ENCODE results near the gene VSTM5. TPM values are rescaled to one million over a fixed set of nuclear protein-coding genes. Genes with fewer than 3 reads are reported as not detected.

VSTM5 gene, protein sequence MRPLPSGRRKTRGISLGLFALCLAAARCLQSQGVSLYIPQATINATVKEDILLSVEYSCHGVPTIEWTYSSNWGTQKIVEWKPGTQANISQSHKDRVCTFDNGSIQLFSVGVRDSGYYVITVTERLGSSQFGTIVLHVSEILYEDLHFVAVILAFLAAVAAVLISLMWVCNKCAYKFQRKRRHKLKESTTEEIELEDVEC
- total RNA-seq (1 to 10 TPM in 2 of 5 donors, under 1 TPM in 1, not detected in 2; 0.89 to 6.2 (median 1.7) TPM), polyA plus RNA-seq (under 1 TPM; 0.31 to 0.76 (median 0.60) TPM)
- long read RNA-seq, donor 1 = 0 reads
- long read RNA-seq, donor 2 = 0 reads
- long read RNA-seq, donor 3, partial matches to known transcripts = 0 of 2 reads
- long read RNA-seq, donor 3, other reads (novel, unspliced or antisense) = 0 of 2 reads
- long read RNA-seq, donor 4 = 0 reads
- long read RNA-seq, donor 5 = 0 reads
- long read RNA-seq, donor 6 = 0 reads
- long read RNA-seq, donor 7 = 0 reads
- long read RNA-seq, donor 8 = 0 reads
- long read RNA-seq, donor 9 = 0 reads
- long read RNA-seq, donor 10, partial matches to known transcripts = 0 of 1 reads
- long read RNA-seq, donor 10, other reads (novel, unspliced or antisense) = 0 of 1 reads

DNA sequence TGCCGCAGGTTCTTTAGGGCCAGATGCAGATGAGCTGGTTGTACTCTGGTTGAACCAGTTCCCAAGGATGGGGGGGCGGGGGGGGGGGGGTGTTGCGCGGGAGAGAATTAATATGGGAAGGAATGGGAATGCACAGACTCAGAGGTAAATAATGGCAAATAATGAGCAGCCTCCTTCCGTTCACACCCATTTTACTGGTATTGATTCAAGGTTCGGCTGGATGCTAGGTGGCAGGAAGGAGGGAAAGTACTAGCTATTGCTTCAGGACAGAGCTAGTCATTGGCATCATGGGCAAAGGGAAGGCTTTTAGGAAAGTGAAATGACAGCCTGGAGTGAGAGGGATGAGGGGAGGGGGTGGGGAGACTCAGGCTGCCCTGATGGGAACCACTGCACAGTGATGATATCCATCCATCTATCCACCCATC, at the start of gene VSTM5:
Gene VSTM5 (minus strand): TSS at position 25 of the 425 bp plus-strand sequence. CDS start 116 bp downstream, outside the sequence.
- TF ChIP-seq POLR2AphosphoS5 (IDR thresholded peaks at IDR 0.05) (no peak), EP300 (IDR thresholded peaks at IDR 0.05) (no peak), POLR2A (IDR thresholded peaks at IDR 0.05) (no peak)
- TF ChIP-seq, protein P1, sequence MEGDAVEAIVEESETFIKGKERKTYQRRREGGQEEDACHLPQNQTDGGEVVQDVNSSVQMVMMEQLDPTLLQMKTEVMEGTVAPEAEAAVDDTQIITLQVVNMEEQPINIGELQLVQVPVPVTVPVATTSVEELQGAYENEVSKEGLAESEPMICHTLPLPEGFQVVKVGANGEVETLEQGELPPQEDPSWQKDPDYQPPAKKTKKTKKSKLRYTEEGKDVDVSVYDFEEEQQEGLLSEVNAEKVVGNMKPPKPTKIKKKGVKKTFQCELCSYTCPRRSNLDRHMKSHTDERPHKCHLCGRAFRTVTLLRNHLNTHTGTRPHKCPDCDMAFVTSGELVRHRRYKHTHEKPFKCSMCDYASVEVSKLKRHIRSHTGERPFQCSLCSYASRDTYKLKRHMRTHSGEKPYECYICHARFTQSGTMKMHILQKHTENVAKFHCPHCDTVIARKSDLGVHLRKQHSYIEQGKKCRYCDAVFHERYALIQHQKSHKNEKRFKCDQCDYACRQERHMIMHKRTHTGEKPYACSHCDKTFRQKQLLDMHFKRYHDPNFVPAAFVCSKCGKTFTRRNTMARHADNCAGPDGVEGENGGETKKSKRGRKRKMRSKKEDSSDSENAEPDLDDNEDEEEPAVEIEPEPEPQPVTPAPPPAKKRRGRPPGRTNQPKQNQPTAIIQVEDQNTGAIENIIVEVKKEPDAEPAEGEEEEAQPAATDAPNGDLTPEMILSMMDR (IDR thresholded peaks at IDR 0.05) = no peak
- intact Hi-C loops (cut with DNase I; ENCODE audit: low total_unique reads) = no loop called here
- H3K27ac ChIP-seq = peak within 1 kb of the TSS; percentile 68 to 89 (median 86)
- H3K4me1 ChIP-seq = peaks cover 7 to 21% (median 19%) of the 10 kb centered on the region in 4 donors
- no peaks in the 10 kb centered on the region for H3K9me3 ChIP-seq
- H3K4me3 ChIP-seq = peak within 1 kb of the TSS; percentile 53 to 62 (median 60)
- no peak for DNase-seq
- H3K36me3 ChIP-seq = no peaks in the 10 kb centered on the region
- peaks cover 0 to 11% (median 0%) of the 10 kb centered on the region in 3 donors for H3K27me3 ChIP-seq
- 8 to 28% (median 16%) methylated on average over 5 to 6 of the region's 6 CpGs for WGBS, 5 donors

DNA sequence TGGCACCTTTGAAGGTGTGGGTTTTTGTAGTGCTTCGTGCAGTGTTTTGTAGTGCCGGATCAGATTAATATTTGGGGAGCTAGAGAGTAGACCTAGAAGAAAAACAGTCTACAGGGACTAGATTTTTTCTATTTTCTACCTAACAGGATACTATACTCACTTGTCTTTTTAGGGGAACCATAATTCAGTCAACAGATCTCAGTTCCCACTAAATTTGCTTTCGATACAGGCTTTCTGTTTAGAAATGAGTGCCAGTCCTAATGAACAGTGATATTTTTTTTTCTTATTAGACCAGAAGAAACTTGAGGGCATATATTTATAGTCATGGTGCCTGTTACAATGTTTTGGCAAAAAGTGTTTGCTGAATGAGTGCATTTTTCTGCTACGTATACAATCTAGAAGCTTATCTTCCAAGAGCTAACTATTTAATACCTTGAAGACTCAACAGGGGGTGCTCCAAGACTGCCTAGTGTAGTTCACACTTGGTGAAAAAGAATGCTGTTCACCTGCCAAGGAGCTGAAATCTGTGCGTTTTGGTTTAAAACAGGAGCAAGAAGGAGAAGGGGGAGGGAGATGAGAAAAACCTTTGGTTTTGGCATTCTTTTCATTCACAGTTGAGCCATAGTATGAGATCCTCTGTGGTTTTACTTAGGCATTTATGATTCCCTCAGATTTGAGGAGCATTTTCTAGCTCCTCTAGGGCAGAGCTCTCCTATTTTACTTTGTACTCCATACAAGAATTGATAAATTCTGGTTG, 44.9 kb upstream of the VSTM5 start:
- H3K27me3 ChIP-seq = peaks cover 0 to 10% (median 0%) of the 10 kb centered on the region in 3 donors
- DNase-seq = peak in 1 of 2 donors; percentile 83
- H3K9me3 ChIP-seq = peaks cover 0 to 3% (median 0%) of the 10 kb centered on the region in 4 donors
- WGBS, 5 donors = 23 to 35% (median 33%) methylated on average over 5 of the region's 5 CpGs
- peaks cover 0 to 7% (median 0%) of the 10 kb centered on the region in 4 donors for H3K4me1 ChIP-seq
- peak overlapping the region in 1 of 4 donors; percentile 13 for H3K4me3 ChIP-seq
- intact Hi-C loops (cut with DNase I; ENCODE audit: low total_unique reads) = no loop called here
- no peak overlapping the region for H3K27ac ChIP-seq
- TF ChIP-seq POLR2AphosphoS5 (IDR thresholded peaks at IDR 0.05) = no peak
- TF ChIP-seq, protein P1 (IDR thresholded peaks at IDR 0.05) = peak in 5 of 7 experiments; percentile 31 to 71 (median 61)
- H3K36me3 ChIP-seq = no peaks in the 10 kb centered on the region

DNA sequence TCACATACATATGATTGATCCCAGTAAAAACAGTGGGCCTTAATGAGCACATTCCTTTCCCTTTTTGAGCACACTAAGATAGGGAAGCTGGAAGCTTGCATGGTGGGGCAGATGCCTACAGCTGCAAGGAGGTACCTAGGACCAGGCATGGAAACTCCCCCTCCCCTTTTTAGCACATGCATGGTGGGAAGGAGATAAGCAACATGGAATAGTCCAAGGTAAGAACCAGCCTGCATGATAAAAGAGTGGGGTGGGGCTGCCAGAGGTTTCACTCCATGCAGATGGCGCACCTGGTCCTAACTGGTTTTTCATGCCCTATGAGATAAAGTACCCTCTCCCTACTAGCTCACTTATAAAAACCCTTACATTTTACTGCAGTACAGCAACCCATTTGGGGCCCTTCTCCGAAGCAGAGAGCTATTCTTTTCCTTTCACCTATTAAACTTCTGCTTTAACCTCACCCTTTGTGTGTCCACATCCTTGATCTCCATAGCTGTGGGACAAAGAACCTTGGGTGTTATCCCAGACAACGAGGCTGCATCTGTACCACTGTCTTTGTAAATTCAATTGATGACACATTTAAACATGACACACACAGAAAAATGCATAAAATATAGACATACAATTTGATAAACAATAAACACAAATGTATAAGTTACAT, 40.1 kb upstream of the VSTM5 start:
- Histone ChIP-seq H3K36me3 (no peaks in the 10 kb centered on the region), H3K9me3 (peaks cover 0 to 3% (median 0%) of the 10 kb centered on the region in 4 donors), H3K4me3 (no peak overlapping the region), H3K27me3 (peaks cover 0 to 4% (median 0%) of the 10 kb centered on the region in 3 donors), H3K4me1 (peaks cover 0 to 7% (median 0%) of the 10 kb centered on the region in 4 donors), H3K27ac (no peak overlapping the region)
- intact Hi-C loops (cut with DNase I; ENCODE audit: low total_unique reads) = no loop called here
- TF ChIP-seq, protein P1 (IDR thresholded peaks at IDR 0.05) = no peak
- TF ChIP-seq POLR2AphosphoS5 (IDR thresholded peaks at IDR 0.05) (no peak), POLR2A (IDR thresholded peaks at IDR 0.05) (no peak), EP300 (IDR thresholded peaks at IDR 0.05) (no peak)
- WGBS, 5 donors = 77 to 86% (median 83%) methylated on average over 3 of the region's 3 CpGs
- DNase-seq = no peak

Measured in stomach (tissue), 19 donors.